K562 (cell line): ENCODE measurements around the gene GOPC. TPM values are rescaled to one million over a fixed set of nuclear protein-coding genes. Genes with fewer than 3 reads are reported as not detected.

Experiments used
- ATAC-seq: fragments of 200-7000 bp; cut with Tn5 transposase; 3 replicates; pipeline ENCODE4 v1.9.1; 2020; ENCODE audit warnings: moderate library complexity
- BruUV-seq: library from RNA; stranded (reverse); fragments of 400-500 nt; replicated peaks from 2 replicates; lab custom pipeline; 2021; lab: Mats Ljungman, UMichigan
- CTCF ChIA-PET: fragments of 300-600 bp; formaldehyde crosslinking; extraction: SDS; loops from one replicate; lab custom pipeline; 2021; ENCODE audit warnings: low intra/inter-chr PET ratio; lab: Yijun Ruan, JAX
- POLR2A ChIA-PET: fragments of 300-600, 350-650 bp; sonication (Branson Sonifier 250); formaldehyde crosslinking; extraction: SDS; loops from one replicate; lab custom pipeline; 2021; ENCODE audit warnings: antibody characterized with exemption, inconsistent platforms; lab: Yijun Ruan, JAX
- DNase-seq, 4 experiments: peaks; one replicate each; pipeline versions ENCODE4 v3.0.0 to v3.0.0-alpha.2; 2011 to 2018; ENCODE audit warnings: low spot score in 3 of 4, mixed read lengths in 3 of 4; ENCODE audit errors: extremely low read depth in 1 of 4
- FAIRE-seq: peaks from 2 replicates; lab custom pipeline; 2011; peaks lifted over from hg19 to GRCh38; lab: Jason Lieb, UNC
- H2AFZ ChIP-seq: 2 replicates; pipeline ENCODE4 v1.6.0; 2011; ENCODE audit warnings: low read depth, low read length, control low read depth, inconsistent platforms
- H3K27ac ChIP-seq: fragments of 200-600 bp; 3 replicates; pipeline ENCODE4 v1.8.0; 2011; ENCODE audit warnings: low read depth, mild to moderate bottlenecking, control low read depth, inconsistent platforms, low read length, moderate library complexity, mixed read lengths; ENCODE audit errors: extremely low read depth
- H3K27me3 ChIP-seq, 2 experiments: fragments of 300-600 bp in 1 of 2; 2 replicates in 1 of 2; 3 replicates in 1 of 2; pipeline versions ENCODE4 v1.6.0 to v1.8.0; 2011; ENCODE audit warnings: inconsistent platforms in 2 of 2, low read length in 2 of 2, mild to moderate bottlenecking in 1 of 2, mixed read lengths in 1 of 2, moderate library complexity in 1 of 2; ENCODE audit not compliant: control insufficient read depth in 2 of 2, insufficient read depth in 2 of 2
- H3K36me3 ChIP-seq: fragments of 300-600 bp; 3 replicates; pipeline ENCODE4 v1.8.0; 2011; ENCODE audit warnings: mild to moderate bottlenecking, low read length, inconsistent platforms; ENCODE audit not compliant: control insufficient read depth, insufficient read depth
- H3K4me1 ChIP-seq, 2 experiments: fragments of 200-600 bp in 1 of 2; replicated peaks in 1 of 2; 2 replicates in 1 of 2; 3 replicates in 1 of 2; pipeline versions ENCODE4 v1.5.1 to v1.8.0; 2011; ENCODE audit warnings: inconsistent platforms in 2 of 2, low read length in 2 of 2, mild to moderate bottlenecking in 1 of 2, mixed read lengths in 1 of 2, moderate library complexity in 1 of 2; ENCODE audit not compliant: control insufficient read depth in 2 of 2, insufficient read depth in 2 of 2
- H3K4me2 ChIP-seq: 2 replicates; pipeline ENCODE4 v1.6.1; 2011; ENCODE audit warnings: low read length, control low read depth, inconsistent platforms, mixed read lengths; ENCODE audit not compliant: insufficient read depth
- H3K4me3 ChIP-seq: fragments of 200-600 bp; sonication (generic), shearing (Covaris generic); 2 replicates; pipeline ENCODE4 v1.5.1; 2016; ENCODE audit warnings: control low read depth, inconsistent platforms
- H3K79me2 ChIP-seq: fragments of 200-600 bp; 3 replicates; pipeline ENCODE4 v1.8.0; 2011; ENCODE audit warnings: low read length, inconsistent platforms; ENCODE audit not compliant: control insufficient read depth, insufficient read depth
- H3K9ac ChIP-seq, 2 experiments: 2 replicates each; pipeline versions ENCODE4 v1.6.0 to v1.6.1; 2011; ENCODE audit warnings: low read depth in 2 of 2, low read length in 2 of 2, control low read depth in 1 of 2, inconsistent platforms in 1 of 2, mild to moderate bottlenecking in 1 of 2, mixed read lengths in 1 of 2; ENCODE audit not compliant: insufficient read depth in 1 of 2
- H3K9me1 ChIP-seq: one replicate; pipeline ENCODE4 v1.6.0; 2011; ENCODE audit warnings: inconsistent platforms, mild to moderate bottlenecking, low read length, moderate library complexity; ENCODE audit not compliant: control insufficient read depth, insufficient read depth
- H3K9me3 ChIP-seq: replicated peaks from 2 replicates; pipeline ENCODE4 v1.5.1; 2011; ENCODE audit warnings: low read depth, low read length, inconsistent platforms; ENCODE audit not compliant: control insufficient read depth, insufficient read depth
- H4K20me1 ChIP-seq: replicated peaks from 2 replicates; pipeline ENCODE4 v1.6.1; 2011; ENCODE audit warnings: low read length, inconsistent platforms, mixed read lengths; ENCODE audit not compliant: control insufficient read depth, insufficient read depth
- BHLHE40 ChIP-seq: IDR thresholded peaks from 2 replicates; pipeline ENCODE4 v1.6.1; 2011; ENCODE audit warnings: low read length, improper control_type of control experiment
- BRCA1 ChIP-seq, 2 experiments: fragments of 450-650 bp in 1 of 2; sonication (generic) in 1 of 2; formaldehyde crosslinking in 1 of 2; IDR thresholded peaks; 2 replicates each; pipeline versions ENCODE4 v1.5.0 to v1.6.1; 2017 to 2020; ENCODE audit warnings: mild to moderate bottlenecking in 1 of 2, missing genetic modification reagents in 1 of 2
- DDX20 ChIP-seq: fragments of 450-650 bp; IDR thresholded peaks from 2 replicates; pipeline ENCODE4 v1.6.1; 2016; ENCODE audit warnings: missing genetic modification characterization, low read depth, mild to moderate bottlenecking, missing compliant biosample characterization, moderate library complexity
- EP400 ChIP-seq: fragments of 450-650 bp; IDR thresholded peaks from 2 replicates; pipeline ENCODE4 v1.6.1; 2017; ENCODE audit warnings: antibody characterized with exemption, mild to moderate bottlenecking, moderate library complexity
- GATAD2B ChIP-seq: fragments of 450-650 bp; IDR thresholded peaks from 2 replicates; pipeline ENCODE4 v1.6.1; 2017; ENCODE audit warnings: mild to moderate bottlenecking, borderline replicate concordance
- HCFC1 ChIP-seq: IDR thresholded peaks from 2 replicates; pipeline ENCODE4 v1.6.1; 2012; ENCODE audit warnings: low read depth, low read length, improper control_type of control experiment
- HNRNPLL ChIP-seq: fragments of 200-400 bp; formaldehyde crosslinking; IDR thresholded peaks from 2 replicates; pipeline ENCODE4 v1.6.1; 2017; ENCODE audit warnings: low read length, low read depth, mild to moderate bottlenecking; ENCODE audit not compliant: poor library complexity, severe bottlenecking
- MEIS2 ChIP-seq: fragments of 450-650 bp; IDR thresholded peaks from 2 replicates; pipeline ENCODE4 v1.6.1; 2014; ENCODE audit warnings: mild to moderate bottlenecking; ENCODE audit not compliant: partially characterized antibody
- MTA1 ChIP-seq: fragments of 450-650 bp; IDR thresholded peaks from 2 replicates; pipeline ENCODE4 v1.6.1; 2017; ENCODE audit warnings: borderline replicate concordance
- MYC ChIP-seq, 2 experiments: fragments of 250-450 bp in 1 of 2; sonication (Bioruptor Pico) in 1 of 2; IDR thresholded peaks; 2 replicates each; pipeline versions ENCODE4 v1.5.1 to v1.6.1; 2012 to 2021; ENCODE audit warnings: low read depth in 2 of 2, borderline replicate concordance in 1 of 2, improper control_type of control experiment in 1 of 2, low read length in 1 of 2, mild to moderate bottlenecking in 1 of 2, moderate library complexity in 1 of 2
- NFRKB ChIP-seq: fragments of 450-650 bp; IDR thresholded peaks from 2 replicates; pipeline ENCODE4 v1.6.1; 2016; ENCODE audit warnings: low read depth
- NR2C2 ChIP-seq, 2 experiments: fragments of 200-800 bp in 1 of 2; sonication (Bioruptor generic) in 1 of 2; sonication (generic) in 1 of 2; formaldehyde crosslinking in 1 of 2; IDR thresholded peaks; 2 replicates each; pipeline versions ENCODE4 v1.6.1 to v1.8.0; 2016 to 2022; ENCODE audit warnings: mild to moderate bottlenecking in 1 of 2, missing compliant biosample characterization in 1 of 2, missing genetic modification characterization in 1 of 2, missing genetic modification reagents in 1 of 2
- RAD51 ChIP-seq: fragments of 450-650 bp; IDR thresholded peaks from 2 replicates; pipeline ENCODE4 v1.7.1; 2016; ENCODE audit warnings: low read depth, mild to moderate bottlenecking, borderline replicate concordance
- ZC3H8 ChIP-seq: fragments of 450-650 bp; IDR thresholded peaks from 2 replicates; pipeline ENCODE4 v1.6.1; 2017
- ZNF124 ChIP-seq: sonication (generic); formaldehyde crosslinking; IDR thresholded peaks from 2 replicates; pipeline ENCODE4 v1.8.1; 2022; ENCODE audit warnings: missing genetic modification reagents
- WGBS: fragments of 100-300 bp; shearing (Covaris generic); methylation state at CpG from one replicate; pipeline ENCODE4 v1.1.6; 2016; ENCODE audit warnings: low coverage, mixed read lengths; ENCODE audit not compliant: insufficient coverage; ENCODE audit errors: missing lambda C conversion rate; 5-methylcytosine and 5-hydroxymethylcytosine counted together
- in situ Hi-C: fragments of 300-500 bp; cut with MboI; formaldehyde crosslinking; loops from 4 replicates; pipeline ENCODE4 v1.15.0; 2018; ENCODE audit warnings: inconsistent platforms, mixed read lengths
- intact Hi-C: fragments of 100-400 bp; cut with micrococcal nuclease; formaldehyde crosslinking; loops from 2 replicates; pipeline ENCODE4 v1.14.2; 2022
- polyA plus RNA-seq, 8 experiments: library from polyadenylated mRNA; depleted of rRNA in 4 of 8; stranded (reverse) in 5 of 8; unstranded in 3 of 8; fragments of >200 nt; fragmentation: Nextera tagmentation in 2 of 8; fragmentation: Illumina TruSeq in 1 of 8; extraction: Ambion mirVana in 2 of 8; extraction: Trizol in 1 of 8; gene quantifications; 2 replicates each; pipeline versions ENCODE4 v1.2.1 to v1.2.3, GENCODE V29; 2011 to 2014; ENCODE audit warnings: inconsistent platforms in 1 of 8, missing spikeins in 1 of 8
- total RNA-seq, 7 experiments: library from RNA; depleted of rRNA in 6 of 7; stranded (reverse); fragments of >200 nt in 6 of 7; fragmentation: Illumina TruSeq in 2 of 7; extraction: Trizol in 2 of 7; gene quantifications; 2 replicates each; pipeline versions ENCODE4 v1.2.1 to v1.2.3, GENCODE V29; 2011 to 2021; ENCODE audit warnings: low replicate concordance in 1 of 7
- TF ChIP-seq, protein P1 (sequence below): fragments of 450-650 bp; IDR thresholded peaks from 2 replicates; pipeline ENCODE4 v1.6.1; 2016
- TF ChIP-seq, protein P2 (sequence below): fragments of 450-650 bp; formaldehyde crosslinking; IDR thresholded peaks from 2 replicates; pipeline ENCODE4 v1.4.0; 2022; ENCODE audit warnings: missing genetic modification characterization

Gene GOPC
- total and polyA plus RNA-seq, 9 of the 15 experiments (the other 6 are each of a cell fraction or from before 2014, with no cell fraction given) = 10.0 to 32.2 (median 25.6) TPM

DNA sequence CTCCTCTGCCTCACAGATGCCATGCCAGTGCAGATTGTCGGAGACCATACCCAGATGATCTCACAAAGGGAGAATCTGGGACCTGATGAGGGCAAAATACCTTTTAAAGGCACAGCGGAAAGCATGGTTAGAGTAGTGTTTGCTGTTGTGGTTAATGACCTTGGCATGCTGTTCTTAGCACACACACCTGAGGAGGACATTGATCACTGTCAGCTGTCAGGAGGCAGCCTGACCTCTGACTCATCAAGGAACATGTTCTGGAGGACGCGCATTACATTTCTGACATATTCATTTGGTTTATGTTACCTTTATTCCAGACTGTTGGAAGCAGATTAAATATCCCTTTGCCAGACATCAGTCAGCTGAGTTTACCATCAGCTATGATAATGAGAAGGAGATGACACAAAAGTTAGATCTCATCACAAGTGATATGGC is 57.1 kb downstream of the GOPC start:
- Histone ChIP-seq H3K27ac (no peak overlapping the region), H2AFZ (no peak overlapping the region), H3K4me2 (no peak overlapping the region), H3K9me3 (no peaks in the 10 kb centered on the region), H3K4me3 (no peak overlapping the region), H3K36me3 (peaks cover 19% of the 10 kb centered on the region; the same call in 2 of the 3 replicates), H3K27me3 (no peaks in the 10 kb centered on the region), H3K79me2 (no peaks in the 10 kb centered on the region), H3K9me1 (no peaks in the 10 kb centered on the region), H3K4me1 (peaks cover 0 to 8% of the 10 kb centered on the region in 2 experiments; a peak in 2 of 5 replicates), H4K20me1 (no peaks in the 10 kb centered on the region), H3K9ac (peak overlapping the region in 1 of 2 experiments; percentile 26; a peak in 1 of 4 replicates)
- in situ Hi-C loops (no loop called here), intact Hi-C loops (no loop called here)
- ChIA-PET POLR2A (interaction anchor here (1.3 kb wide), 1 partner anchor 9 kb away, joined by 3 read pairs; no protein-coding TSS in a partner anchor), CTCF (no interaction called here)
- WGBS = 84% methylated on average over 4 of the region's 4 CpGs
- ATAC-seq = no peak
- no peak for DNase-seq
- no TSS peak for BruUV-seq
- TF ChIP-seq MEIS2 (peak; percentile 47), MTA1 (no peak), NR2C2 (CRISPR knock-in tag; IDR thresholded peaks at IDR 0.05) (no peak), NR2C2 (tag; IDR thresholded peaks at IDR 0.05) (no peak), ZC3H8 (no peak), HNRNPLL (no peak), MYC (IDR thresholded peaks at IDR 0.05; ENCODE audit: low read depth, low read length) (no peak), MYC (CRISPR knock-in tag; IDR thresholded peaks at IDR 0.05; ENCODE audit: borderline replicate concordance, low read depth) (no peak), NFRKB (no peak), HCFC1 (no peak), GATAD2B (no peak), ZNF124 (CRISPR knock-in tag) (no peak), BRCA1 (IDR thresholded peaks at IDR 0.05) (no peak), BRCA1 (CRISPR knock-in tag; IDR thresholded peaks at IDR 0.05) (no peak), RAD51 (no peak), DDX20 (tag) (no peak), BHLHE40 (no peak), EP400 (no peak)
- TF ChIP-seq, protein P1, sequence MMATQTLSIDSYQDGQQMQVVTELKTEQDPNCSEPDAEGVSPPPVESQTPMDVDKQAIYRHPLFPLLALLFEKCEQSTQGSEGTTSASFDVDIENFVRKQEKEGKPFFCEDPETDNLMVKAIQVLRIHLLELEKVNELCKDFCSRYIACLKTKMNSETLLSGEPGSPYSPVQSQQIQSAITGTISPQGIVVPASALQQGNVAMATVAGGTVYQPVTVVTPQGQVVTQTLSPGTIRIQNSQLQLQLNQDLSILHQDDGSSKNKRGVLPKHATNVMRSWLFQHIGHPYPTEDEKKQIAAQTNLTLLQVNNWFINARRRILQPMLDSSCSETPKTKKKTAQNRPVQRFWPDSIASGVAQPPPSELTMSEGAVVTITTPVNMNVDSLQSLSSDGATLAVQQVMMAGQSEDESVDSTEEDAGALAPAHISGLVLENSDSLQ = peak; percentile 41; the same call in 1 of the 2 replicates
- TF ChIP-seq, protein P2, sequence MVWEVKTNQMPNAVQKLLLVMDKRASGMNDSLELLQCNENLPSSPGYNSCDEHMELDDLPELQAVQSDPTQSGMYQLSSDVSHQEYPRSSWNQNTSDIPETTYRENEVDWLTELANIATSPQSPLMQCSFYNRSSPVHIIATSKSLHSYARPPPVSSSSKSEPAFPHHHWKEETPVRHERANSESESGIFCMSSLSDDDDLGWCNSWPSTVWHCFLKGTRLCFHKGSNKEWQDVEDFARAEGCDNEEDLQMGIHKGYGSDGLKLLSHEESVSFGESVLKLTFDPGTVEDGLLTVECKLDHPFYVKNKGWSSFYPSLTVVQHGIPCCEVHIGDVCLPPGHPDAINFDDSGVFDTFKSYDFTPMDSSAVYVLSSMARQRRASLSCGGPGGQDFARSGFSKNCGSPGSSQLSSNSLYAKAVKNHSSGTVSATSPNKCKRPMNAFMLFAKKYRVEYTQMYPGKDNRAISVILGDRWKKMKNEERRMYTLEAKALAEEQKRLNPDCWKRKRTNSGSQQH = no peak
- FAIRE-seq = peak; percentile 6
